NCI-H748 (cell line): ENCODE results near the gene TMEM115.

Source experiments
- DNase-seq: peaks from one replicate; lab custom pipeline; 2025; ENCODE audit not compliant: unreplicated experiment; lab: John Stamatoyannopoulos, UW

The TMEM115 gene

DNA sequence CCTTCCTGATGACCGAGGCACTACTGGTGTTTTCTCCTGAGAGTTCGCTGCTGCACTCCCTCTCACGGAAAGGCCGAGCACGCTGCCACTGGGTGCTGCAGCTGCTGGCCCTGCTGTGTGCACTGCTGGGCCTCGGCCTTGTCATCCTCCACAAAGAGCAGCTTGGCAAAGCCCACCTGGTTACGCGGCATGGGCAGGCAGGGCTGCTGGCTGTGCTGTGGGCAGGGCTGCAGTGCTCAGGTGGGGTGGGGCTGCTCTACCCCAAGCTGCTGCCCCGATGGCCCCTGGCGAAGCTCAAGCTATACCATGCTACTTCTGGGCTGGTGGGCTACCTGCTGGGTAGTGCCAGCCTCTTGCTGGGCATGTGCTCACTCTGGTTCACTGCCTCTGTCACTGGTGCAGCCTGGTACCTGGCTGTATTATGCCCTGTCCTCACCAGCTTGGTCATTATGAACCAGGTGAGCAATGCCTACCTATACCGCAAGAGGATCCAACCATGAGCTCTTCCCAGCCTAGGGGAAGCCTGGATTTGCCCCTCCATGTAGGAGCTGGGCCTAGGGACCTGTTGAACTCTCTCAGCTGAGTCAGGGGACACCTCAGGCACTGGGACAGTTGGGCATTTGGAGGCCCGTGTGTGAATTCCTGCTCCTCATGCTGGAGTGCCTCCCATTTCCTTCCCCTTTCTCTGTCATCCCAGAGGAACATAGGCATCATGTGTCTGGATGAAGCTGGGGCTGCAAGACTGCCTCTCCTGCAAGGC lies 5.9 kb downstream of the TMEM115 start:
- no peak for DNase-seq

GRCh38 chr3:50352781-50353180 lies 6.5 kb downstream of the TMEM115 start:
- no peak for DNase-seq

- no peak for DNase-seq
These were observed 8.0 kb downstream of the TMEM115 start for GRCh38 chr3:50351323-50351697.

DNA sequence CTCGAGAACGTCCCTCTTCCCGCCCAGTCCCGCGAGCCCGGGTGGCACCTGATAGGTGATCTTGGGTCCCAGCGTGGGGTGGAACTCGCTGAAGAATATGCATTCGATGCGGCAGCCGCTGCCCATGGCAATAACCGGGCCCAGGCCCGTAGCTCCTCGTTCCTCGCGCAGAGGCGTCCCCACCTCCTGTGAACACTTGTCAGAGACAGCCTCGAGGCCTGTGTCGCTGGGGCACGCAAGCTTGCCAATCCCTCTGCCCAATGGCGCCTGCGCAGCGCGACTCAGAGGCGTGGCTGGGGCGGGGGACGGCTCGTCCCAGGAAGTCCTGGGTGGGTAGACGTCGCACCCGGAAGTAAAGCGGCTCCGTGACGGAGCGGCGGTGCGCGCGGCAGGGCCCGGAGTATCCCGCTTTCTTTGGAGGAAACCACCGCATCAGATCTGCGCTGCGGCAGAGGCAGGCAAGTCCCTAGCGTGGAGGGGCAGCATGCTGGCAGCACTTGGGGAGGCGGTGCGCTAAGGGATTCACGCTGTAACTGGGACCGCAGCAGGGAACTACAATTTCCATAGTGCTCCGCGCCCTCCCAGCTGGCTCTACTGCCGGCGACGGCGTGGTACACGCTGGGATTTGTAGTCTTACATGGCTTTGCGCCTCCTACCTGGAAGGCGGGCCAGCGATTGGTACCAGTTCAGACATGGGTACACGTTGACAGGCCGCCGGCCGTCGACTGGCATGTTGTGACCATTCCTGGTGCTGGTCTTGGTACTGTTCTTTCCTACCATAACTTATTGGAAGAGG lies 8.6 kb downstream of the TMEM115 start, which contains the start of the genes CYB561D2 and NPRL2:
Gene CYB561D2, plus strand, starts transcription at position 336 of the 796 bp plus-strand sequence. CDS start 572 bp downstream, outside the sequence.
Gene NPRL2, minus strand, starts transcription at position 249 of the 796 bp plus-strand sequence. Its CDS starts 123 bp downstream, at position 126.
- DNase-seq: peak; percentile 91

DNA sequence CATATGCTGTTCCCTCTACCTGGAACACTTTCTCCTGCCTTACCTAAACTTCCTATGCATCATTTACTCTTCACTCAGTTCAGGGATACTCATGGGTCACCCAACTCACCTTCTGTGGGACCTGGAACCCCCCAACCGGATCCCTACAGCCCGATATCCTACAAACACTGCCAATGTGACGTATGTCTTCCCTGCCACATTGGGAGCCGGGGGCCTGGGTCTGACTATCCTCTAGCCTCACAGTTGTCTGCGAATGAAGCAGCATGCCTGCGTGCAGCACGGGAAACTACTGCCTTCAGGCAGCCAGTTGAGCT lies 9.2 kb downstream of the TMEM115 start:
- DNase-seq: no peak

GRCh38 chr3:50347187-50347813 lies 12.0 kb downstream of the TMEM115 start:
- peak; percentile 69 for DNase-seq

GRCh38 chr3:50345586-50346234 lies 13.6 kb downstream of the TMEM115 start, which contains the start of gene ZMYND10:
TSS of gene ZMYND10 (minus strand) at chr3:50345732. CDS start at chr3:50345579, 153 bp downstream.
- peak; percentile 77 for DNase-seq

- DNase-seq: no peak
These were observed 14.3 kb downstream of the TMEM115 start for GRCh38 chr3:50345008-50345407.

GRCh38 chr3:50342813-50343633 lies 16.3 kb downstream of the TMEM115 start:
- no peak for DNase-seq

DNA sequence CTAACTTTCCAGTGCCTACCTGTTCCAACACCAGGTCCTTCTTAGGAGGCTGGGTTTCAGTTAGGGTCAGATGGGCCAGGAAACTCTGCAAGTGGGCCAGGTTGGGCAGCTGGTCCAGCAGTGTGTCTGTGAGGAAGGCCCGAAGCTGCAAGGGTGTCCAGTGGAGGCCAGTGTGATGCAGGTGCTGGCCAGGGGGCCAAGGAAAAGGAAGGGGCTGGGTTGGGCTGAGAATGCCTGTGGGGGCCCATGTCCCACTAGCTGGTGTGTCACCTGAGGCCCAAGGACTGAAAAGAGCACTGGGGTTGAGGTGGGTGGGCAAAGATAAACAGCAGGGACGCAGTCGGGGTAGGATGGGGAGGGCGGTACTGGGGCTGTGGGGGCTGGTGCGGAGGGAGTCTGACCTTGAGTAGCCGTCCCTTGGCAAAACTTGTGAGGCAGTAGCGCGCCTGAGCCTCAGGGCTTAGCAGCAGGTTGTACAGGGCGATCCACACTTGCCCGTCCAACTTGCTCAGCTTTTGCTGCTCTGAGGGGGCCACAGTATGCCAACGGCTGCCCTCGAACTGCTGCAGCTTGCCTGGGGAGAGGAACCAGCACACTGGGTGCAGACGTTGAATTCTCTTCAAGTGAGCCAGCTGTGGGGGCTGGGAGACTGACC lies 17.2 kb downstream of the TMEM115 start:
- DNase-seq: no peak

DNA sequence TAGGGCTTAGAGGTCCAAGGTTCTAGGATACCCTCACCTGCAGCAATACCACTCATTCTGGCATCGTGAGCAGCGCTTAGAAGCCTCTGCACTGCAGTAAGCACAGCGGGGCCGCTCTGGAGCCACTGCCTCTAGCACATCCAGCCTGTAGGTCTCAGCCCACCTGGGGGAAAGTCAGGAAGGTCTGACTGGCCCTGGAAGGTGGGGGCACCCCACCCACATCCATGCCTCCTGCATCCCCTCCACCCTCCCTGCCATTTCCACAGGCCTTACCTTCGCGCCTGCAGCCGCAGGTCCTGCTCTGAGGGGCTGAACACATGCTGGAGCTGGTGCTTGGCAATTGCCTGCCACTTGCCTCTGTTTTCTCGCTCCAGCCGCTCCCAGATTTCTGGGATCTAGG lies 17.8 kb downstream of the TMEM115 start:
- no peak for DNase-seq

GRCh38 chr3:50340448-50341329 lies 18.6 kb downstream of the TMEM115 start, which contains the start of gene RASSF1:
TSS of gene RASSF1 (minus strand) at chr3:50340836. CDS start at chr3:50340805, 31 bp downstream.
- no peak for DNase-seq

- DNase-seq: no peak
These were observed 19.2 kb downstream of the TMEM115 start for GRCh38 chr3:50340147-50340447.

- no peak for DNase-seq
These were observed 19.7 kb downstream of the TMEM115 start for GRCh38 chr3:50339485-50340146.

GRCh38 chr3:50338965-50339364 lies 20.4 kb downstream of the TMEM115 start:
- DNase-seq: no peak

DNA sequence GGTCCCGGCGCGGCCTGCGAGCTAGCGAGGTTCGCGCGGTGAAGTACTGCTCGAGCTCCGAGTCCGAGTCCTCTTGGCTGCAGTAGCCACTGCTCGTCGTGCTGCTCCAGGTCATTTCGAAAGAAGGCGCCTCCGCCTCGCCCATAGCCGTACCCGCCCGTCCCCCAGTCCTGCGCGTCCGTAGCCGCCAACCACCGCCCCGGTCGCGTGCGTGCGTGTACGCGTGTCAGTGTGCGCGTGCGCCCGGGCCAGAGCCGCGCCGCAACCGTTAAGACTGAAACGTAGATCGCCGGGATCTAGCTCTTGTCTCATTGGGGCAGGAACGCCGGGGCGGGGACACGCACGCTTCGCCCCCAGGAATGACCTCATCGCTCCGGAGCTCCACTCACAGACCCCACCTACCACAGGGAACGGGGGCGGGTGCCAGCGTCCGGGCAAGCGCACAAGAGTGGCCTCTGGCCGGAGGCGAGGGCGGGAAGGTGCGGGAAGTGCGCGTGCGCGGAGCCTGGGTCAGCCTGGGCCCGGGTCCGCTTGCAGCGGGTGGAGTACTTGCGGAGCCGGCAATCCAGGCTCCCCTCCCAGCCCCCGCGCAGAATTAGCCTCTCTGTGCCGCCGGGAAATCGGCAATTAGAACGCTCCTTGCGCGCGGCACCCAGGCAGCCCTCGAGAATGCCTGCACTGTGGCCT lies 22.0 kb downstream of the TMEM115 start:
- DNase-seq: peak; percentile 97

- DNase-seq: no peak
These were observed 22.7 kb downstream of the TMEM115 start for GRCh38 chr3:50336452-50337174.
